Sigmoid colon (tissue), 4 donors: ENCODE results near the gene FASTK.

Experiments
- EP300 ChIP-seq, 4 donors: sonication (generic); formaldehyde crosslinking; IDR thresholded peaks; one replicate each; pipeline ENCODE4 v1.6.1; 2017; ENCODE audit warnings: antibody characterized with exemption in 4 of 4
- POLR2A ChIP-seq, 2 donors: fragments of 450-650 bp; IDR thresholded peaks; one replicate each; pipeline ENCODE4 v1.6.1; 2016; ENCODE audit warnings: antibody characterized with exemption in 2 of 2, mild to moderate bottlenecking in 2 of 2, moderate library complexity in 2 of 2
- POLR2AphosphoS5 ChIP-seq, 4 donors: sonication (generic); formaldehyde crosslinking; IDR thresholded peaks; one replicate each; pipeline ENCODE4 v1.6.1; 2017; ENCODE audit warnings: antibody characterized with exemption in 4 of 4
- TF ChIP-seq, protein P1 (sequence below), 4 experiments: fragments of 450-650 bp in 3 of 4; fragments of 200-600 bp in 1 of 4; IDR thresholded peaks; one replicate each; pipeline ENCODE4 v1.5.1; 2016 to 2019; ENCODE audit warnings: antibody characterized with exemption in 4 of 4, mild to moderate bottlenecking in 3 of 4, moderate library complexity in 2 of 4

GRCh38 chr7:151048911-151049463 lies 31.6 kb downstream of the FASTK start:
- TF ChIP-seq, protein P1, sequence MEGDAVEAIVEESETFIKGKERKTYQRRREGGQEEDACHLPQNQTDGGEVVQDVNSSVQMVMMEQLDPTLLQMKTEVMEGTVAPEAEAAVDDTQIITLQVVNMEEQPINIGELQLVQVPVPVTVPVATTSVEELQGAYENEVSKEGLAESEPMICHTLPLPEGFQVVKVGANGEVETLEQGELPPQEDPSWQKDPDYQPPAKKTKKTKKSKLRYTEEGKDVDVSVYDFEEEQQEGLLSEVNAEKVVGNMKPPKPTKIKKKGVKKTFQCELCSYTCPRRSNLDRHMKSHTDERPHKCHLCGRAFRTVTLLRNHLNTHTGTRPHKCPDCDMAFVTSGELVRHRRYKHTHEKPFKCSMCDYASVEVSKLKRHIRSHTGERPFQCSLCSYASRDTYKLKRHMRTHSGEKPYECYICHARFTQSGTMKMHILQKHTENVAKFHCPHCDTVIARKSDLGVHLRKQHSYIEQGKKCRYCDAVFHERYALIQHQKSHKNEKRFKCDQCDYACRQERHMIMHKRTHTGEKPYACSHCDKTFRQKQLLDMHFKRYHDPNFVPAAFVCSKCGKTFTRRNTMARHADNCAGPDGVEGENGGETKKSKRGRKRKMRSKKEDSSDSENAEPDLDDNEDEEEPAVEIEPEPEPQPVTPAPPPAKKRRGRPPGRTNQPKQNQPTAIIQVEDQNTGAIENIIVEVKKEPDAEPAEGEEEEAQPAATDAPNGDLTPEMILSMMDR (IDR thresholded peaks at IDR 0.05) = no peak
- TF ChIP-seq POLR2A (IDR thresholded peaks at IDR 0.05) = no peak
- no peak for TF ChIP-seq EP300 (IDR thresholded peaks at IDR 0.05)
- no peak for TF ChIP-seq POLR2AphosphoS5 (IDR thresholded peaks at IDR 0.05)
